GM21367 (cell line): Measurements from ENCODE around the gene SMOC2.

Source experiments
- ATAC-seq: cut with Tn5 transposase; IDR thresholded peaks from one replicate; pipeline ENCODE4 v1.9.1; 2021; ENCODE audit not compliant: unreplicated experiment

SMOC2 gene

DNA sequence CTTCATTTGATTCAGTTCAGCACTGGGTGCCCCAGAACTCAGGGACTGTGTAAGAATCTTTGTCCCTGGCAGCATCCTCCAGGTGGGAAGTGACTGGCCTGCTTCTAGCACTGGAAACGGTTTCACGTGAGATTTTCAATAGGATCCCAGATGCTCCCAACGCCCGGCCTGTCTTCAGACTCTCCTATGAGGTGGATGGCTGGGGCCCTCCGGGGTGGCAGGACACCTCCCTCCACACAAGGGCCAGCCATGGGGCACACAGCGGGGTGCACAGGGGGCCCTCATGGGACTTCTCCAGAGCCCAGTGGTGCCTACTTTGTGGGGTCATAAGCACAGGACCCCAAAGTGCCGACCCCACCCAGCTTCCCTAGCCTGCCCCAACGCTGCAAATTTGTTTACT lies 72.8 kb downstream of the SMOC2 start:
- ATAC-seq, result no peak

DNA sequence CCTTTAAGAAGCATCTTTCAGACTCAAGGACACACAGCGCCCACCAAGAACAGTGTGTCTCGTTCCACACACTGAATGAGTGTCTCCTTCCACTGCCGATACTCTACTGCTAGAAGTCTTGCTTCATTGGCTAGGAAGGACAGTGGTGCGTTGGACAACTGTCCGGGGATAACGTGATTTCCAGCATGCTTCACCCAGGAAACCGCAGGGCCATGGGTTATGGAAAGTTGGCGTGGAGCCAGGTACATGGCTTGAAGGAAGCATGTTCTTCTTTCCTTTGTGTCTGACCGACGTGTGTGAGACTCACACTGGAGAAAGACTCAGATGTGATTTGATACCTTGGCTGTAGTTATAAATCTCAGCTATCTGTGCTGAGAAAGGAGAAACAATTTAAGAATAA lies 73.2 kb downstream of the SMOC2 start:
- no peak for ATAC-seq

DNA sequence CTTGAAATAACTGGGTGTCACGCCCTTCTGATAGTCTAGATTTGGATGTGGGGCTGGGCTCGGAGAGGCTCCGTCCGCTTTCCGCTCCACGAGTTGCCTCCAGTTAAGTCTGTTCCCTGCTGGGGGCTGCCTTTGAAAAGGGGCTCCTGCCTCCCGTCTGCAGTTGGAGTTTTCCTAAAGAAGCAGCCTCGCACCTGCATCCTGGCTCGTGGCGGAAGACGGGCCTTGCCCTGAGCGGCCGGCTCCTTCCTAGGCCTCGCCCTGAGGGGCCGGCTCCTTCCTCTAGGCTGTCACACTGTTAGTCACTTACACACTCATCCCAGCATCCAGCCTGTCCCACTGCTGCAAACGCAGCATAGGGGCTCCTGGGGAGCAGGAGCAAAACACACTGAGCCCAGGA lies 74.4 kb downstream of the SMOC2 start:
- no peak for ATAC-seq

DNA sequence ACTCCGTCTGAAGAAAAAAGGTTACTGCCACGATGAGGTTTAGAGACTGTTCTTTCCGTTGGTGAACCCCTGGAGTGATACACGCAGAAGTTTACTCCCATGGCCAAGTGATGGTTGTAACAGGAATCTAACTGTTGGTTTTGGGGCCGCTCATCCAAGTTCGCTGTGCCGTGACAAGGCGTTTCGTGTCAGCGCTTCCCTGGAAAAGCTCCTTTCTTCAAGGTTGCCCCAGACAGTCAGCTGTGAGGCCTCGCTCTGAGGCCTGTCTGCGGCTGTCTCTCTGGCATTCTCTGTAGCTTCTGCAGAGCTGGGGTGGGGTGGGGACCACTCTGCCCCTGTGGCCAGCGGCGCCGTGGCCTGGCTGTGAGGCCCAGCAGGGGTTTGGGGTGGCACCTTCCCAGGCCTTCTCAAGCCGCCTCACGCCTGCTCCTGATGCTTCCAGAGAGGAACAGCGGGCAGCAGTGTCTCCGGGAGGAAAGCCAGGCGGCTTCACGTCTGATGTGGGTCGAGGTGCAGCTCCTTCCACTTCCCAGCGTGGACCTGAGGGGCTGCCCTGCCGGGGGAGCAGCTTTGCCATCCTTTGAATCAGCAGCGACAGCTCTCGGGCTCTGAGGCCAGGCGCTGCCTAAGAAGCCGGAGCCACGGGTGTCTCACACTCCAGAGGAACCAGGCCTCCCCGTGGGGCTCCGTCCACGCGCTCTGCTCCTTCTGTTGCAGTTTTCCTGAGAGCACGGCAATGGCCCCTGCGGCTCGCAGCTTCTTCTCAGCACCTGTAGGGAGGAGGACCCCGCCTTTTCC lies 76.2 kb downstream of the SMOC2 start:
- ATAC-seq, result no peak

DNA sequence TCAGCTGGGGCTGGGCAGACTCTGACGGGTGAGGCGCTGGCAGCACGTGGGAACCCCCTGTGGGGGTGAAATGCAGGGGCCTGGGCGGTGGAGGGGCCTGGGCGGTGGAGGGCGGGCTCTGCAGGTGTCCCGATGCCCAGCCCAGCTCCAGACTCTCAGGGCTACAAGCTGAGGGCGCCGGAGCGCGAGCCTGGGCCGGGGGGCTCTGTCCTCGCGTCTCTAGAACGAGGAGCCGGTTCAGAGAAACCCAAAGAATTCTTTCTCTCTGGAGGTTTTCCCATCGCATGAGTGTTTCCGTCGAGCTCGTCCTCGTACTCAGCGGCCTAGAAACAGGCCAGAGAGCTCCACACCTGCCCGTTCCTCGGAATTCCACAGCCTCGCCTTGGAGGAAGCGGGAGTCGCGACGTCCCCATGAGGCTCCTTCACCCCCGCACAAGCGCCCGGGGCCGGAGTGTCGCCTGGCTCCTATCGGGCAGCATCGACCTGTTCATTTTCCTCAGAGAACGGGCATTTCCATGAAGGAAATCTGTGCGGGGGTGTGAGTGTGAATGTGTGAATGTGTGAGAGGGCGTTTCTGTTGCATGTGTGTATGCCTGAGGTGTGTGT lies 76.9 kb downstream of the SMOC2 start:
- ATAC-seq, result no peak

DNA sequence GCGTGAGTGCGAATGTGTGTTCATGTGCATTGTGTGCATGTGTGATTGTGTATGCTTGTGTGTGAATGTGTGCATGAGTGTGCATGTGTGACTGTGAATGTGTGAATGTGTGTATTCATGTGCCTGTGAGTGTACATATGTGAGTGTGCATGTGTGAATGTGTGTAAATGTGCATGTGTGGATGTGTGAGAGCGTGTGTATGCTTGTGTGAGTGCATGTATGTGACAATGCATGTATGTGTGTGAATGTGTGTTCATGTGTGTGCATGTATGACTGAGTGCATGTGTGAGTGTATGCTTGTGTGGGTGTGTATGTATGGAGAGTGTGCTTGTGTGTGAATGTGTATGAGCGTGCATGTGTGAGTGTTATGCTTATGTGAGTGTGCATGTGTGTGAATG lies 77.4 kb downstream of the SMOC2 start:
- ATAC-seq, result no peak

DNA sequence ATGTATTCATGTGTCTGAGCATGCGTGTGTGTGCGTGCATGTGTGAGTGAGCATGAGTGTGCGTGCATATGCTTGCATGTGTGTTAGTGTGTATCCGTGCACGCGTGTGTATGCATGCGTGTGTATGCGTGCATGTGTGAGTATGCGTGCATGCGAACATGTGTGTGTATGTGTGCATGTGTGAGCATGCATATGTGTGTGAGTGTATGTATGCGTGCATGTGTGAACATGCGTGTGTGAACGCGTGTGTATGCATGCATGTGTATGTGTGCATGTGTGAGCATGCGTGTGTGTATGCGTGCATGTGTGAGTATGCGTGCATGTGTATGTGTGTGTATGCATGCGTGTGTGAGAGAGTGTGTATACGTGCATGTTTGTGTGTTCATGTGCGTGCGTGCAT lies 77.9 kb downstream of the SMOC2 start:
- no peak for ATAC-seq

DNA sequence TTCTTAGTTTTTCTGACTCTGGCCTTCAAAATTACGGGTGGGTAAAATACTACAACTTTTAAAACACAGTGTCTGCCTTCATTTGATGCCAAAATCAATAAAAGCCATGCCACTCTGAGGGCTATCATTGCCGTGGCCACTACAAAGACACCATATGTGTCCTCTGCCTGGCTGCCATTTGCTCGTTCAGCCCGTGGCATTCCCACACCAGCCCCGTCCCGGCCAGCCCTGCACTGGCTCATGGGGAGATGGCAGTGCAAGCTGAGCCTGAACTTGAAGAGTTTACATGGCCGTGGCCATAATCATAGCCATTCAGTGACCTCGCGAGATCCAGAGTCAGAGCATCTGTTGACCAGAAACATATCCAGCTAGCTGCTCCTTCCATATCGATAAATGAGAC lies 79.2 kb downstream of the SMOC2 start:
- no peak for ATAC-seq

DNA sequence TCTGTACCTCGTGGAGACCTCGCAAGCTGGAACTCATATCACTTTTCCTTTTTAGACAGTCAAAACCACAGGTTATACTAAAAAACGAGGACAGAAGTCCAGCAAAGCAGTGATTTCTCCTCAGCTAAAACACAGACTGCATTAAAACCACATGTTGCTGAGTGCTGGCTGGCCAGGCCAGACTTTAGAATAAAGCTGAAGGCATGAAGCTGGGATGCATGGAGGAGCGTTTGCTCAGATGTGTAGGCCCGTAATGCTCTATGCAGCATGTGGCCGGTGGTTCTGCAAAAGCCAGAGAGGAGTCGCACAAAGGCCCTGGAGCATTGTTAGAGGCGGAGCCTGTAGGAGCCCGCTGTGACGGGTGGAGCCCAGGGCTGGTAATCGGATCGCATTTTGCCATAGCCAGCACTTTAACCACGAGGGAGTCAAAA lies 83.6 kb downstream of the SMOC2 start:
- no peak for ATAC-seq

DNA sequence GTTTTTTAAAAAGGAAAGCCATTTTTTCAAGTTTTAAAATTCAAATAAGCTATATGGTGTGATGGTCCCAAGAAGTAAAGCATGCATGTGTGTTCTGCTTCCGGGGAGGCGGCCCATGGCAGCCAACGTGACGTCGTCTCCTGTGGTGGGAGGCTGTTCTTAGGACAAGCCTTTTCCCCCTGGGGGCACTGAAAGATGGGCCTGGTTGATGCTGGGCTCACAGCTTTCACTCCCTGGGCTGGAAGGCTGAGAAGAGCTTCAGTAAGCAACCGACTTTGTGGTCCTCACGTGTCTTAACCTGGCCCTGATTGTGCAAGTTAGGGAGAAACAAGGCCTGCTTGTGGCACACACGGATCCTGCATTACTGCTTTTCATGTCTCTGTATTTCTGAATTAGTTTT lies 84.1 kb downstream of the SMOC2 start:
- ATAC-seq, result no peak

DNA sequence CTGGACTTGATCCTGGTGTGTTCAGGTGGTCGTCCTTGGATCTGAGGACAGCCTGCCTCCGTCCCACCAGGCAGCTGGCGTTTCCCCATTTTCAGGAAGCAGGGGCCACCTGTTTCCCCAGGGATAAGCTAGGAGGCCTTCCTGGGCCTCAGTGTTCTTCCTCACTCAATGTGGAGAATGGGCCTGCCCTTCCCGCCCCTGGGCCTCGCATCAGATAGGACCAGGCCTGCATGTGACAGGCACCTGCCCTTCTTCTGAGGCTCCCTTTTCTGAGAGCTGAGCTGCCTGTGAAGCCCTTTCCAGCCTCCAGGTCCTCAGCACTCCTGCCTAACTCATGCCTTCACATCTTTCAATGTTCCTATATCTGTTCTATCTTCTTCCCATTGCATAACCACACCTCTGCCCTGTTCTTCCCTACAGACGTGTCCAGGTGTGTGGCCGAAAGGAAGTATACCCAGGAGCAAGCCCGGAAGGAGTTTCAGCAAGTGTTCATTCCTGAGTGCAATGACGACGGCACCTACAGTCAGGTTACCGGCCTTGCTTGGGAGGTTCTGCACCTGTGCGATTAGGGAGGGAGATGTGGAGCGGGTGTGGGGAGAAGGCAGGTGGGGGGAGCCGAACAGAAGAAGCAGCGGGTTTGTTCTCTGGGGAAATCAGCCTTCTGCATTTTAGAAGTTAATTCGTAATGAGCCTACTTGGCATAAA lies 85.1 kb downstream of the SMOC2 start:
- no peak for ATAC-seq

DNA sequence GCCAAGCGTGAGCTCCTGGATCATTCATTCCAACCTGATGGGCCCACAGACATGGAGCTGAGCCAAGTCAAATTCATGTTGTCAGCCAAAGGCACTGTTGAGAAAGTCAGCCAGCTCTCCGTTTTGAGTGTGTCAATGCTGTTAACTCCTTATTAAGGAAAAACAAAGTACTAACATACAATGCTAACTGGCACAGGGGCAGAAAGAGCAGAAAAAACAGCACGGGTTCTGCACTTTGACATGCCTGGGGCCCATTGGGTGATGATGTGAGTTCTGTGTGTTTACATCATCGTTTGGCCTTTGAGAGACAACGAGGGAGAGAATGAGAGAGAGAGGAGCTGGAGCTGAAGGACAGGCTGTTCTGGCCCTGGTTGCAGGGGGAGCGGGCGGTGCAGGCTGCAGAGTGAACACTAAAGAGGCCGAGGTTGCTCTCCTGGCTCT lies 85.9 kb downstream of the SMOC2 start:
- ATAC-seq, result no peak

DNA sequence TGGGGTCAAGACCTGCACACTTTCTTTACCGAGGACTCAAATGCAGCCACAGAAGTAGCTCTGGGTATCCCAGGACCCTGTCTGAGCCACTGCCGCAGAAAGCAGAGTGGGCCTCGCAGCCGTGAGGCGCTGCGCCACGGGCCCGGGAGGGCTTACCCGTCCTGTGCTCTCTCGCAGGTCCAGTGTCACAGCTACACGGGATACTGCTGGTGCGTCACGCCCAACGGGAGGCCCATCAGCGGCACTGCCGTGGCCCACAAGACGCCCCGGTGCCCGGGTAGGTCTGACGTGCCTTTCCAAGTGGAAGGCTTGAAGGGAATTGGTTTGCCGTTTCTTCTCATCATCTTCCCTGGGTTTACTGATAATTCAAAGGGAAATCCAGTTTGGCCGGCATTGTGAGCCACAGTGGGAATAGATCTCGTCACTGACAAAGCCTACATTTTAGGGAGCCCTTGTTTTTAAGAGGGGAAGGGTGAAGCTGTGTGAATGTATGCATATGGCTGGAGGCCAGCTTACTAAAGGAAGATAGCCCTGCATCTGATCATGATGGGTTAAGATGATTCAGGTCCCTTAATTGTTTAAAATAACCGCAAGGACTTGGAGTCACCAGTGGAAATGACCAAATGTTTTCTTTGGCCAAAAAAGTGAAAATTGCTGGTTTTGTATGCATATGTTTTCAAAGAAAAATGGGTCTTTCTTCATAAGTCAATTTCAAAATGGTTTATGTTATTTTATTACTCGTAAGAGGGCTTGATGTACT lies 86.6 kb downstream of the SMOC2 start:
- ATAC-seq, result no peak

DNA sequence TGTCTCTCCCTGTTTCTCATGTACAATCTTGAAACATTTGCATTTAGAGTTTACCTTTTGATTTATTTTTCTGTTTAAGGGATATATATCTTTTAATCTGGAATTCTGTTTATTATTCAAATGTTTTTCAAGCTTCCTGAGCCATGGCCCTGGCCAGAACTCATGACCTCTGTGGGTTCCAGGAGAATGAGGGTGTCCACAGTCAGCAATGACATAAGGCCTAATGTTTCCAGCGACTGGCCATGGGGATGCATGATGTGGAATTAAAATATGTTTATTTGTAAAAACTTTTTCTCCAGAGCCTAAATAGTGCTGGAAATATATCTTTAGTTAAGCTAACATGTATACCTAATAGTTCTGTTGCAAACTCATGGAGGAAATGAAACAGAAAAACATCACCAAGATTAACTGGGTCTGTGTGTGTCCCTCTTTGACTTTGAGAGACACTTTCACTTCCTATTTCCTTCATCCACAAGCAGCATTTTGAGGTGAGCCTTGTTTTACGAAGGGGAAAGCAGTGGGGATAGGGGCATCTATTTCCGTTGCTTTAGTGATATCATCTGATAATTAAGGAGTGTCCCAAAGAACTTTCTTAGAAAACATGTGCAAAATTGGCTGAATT lies 87.6 kb downstream of the SMOC2 start:
- no peak for ATAC-seq

DNA sequence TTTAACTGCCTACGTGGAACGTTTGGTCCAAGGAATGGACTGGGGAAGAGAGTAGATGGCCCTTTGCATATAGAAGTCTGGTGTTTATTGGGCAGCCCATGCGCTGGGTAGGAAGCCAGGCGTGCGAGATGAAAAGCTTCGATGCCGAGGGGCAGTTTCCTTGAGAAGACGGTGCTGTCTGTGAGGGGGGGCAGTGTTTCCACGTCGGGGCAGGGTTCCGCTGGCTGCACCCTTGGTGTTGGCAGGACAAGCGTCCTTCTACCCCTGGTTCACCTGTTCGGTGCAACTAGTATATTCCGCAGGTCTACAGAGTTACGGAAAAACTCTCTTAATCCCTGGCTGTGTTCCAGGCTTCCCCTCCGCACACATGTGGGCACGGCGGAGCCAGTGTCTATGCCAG lies 88.2 kb downstream of the SMOC2 start:
- no peak for ATAC-seq

DNA sequence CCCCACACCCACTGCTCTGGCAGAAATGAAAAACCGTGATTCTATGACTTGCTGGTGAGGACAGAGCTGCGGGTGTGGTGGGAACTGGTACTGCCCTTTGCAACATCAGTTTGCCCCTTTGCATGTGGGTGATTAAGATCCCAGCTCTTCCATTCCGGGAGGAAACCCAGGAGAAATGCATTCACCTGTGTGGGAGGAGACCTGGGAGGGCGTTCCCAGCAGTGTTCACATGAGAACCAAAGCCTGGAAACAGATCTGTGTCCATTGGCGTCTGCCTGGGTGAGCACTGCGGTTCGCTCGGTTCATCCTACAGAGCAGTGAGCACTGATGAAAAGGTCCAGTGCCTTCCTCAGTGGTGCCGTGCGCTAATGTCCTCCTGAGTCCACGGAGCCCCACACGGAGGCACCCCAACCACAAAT lies 89.7 kb downstream of the SMOC2 start:
- no peak for ATAC-seq

DNA sequence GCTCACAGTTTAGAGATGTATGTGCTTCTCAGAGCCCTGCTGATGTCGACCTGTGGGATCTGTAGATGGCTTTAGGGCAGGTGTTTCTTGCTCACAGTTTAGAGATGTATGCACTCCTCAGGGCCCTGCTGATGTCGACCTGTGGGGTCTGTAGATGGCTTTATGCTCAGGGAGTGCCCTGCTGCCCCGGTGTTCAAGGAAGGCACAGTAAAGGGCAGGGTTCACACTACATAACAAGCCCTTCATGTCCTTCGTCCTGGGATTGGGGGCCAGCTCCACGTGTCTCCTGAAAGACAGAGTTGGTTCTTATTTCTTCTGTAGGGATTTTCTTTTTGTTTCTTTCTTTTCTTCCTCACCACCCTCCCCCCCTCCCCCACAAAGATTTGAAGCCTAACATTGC lies 91.1 kb downstream of the SMOC2 start:
- ATAC-seq, result no peak

DNA sequence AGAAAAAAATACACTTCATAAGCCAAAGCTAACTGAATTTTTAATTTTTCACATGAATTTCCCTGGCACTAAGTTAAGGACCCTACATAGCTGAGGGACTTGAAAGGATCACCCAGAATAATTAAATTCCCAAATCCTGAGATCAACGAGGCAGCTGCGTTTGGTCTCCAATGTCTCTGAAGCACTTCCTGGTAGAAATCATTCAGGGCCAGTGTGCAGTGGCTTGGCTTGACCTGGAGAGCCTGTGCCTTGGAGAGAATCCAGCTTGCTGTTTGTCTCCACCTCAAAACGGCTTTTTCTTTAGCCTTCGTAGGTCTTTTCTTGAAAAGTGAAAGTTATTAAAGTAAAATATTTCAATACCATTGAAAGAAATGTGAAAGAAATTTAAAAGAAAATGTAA lies 92.4 kb downstream of the SMOC2 start:
- ATAC-seq, result no peak

DNA sequence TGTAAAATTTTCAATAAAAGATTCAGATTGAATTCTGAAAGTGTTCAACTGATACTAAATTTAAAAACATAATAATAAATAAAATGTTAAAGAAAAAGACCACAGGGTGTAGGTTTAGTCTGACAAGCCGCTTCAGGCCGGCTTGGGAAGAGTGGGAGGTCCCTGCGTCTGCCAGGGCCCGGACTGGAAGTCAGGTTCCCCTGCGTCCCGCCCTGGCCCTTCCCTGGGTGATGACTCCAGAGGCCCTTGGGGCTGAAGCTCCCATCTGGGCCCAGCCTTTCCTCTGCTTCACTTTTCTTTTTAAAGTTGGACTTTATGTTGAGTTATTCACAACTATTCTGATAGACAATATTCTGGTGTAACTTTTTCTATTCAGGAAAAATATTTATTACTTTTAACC lies 93.3 kb downstream of the SMOC2 start:
- ATAC-seq, result no peak

DNA sequence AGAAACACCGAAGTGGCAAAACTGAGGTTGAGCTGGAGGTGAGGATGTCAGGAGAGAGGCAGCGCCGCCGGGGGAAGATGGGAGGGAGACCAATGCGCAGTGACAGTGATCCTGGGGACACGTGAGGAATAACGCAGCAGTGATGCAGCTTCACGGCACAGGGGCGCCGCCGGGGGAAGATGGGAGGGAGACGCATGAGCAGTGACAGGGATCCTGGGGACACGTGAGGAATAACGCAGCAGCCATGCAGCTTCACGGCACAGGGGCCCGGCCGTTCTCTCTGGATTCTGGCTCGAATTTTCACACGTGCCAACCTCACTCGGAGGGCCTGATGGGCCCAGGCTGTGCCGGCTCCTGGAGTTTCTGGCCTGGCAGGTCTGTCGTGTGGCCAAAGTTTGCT lies 94.7 kb downstream of the SMOC2 start:
- ATAC-seq, result no peak

DNA sequence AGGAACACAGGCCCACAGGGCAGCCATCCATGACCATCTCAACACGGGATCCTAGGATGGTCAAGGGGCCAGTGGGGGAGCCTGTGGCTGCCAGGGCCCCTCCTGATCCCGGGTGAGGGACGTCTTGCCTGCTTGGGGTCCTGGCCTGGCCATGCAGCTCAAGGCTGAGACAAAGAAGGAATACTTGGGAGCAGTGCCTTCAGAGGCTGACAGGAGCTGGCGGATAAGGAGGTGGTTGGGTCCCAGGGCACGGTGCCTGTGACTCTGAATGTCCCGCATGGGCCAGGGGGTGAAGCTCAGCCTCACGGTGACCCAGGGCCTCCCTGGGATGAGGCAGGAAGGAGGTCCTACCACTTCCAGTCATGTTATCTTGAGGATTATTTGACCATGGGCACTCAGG lies 95.2 kb downstream of the SMOC2 start:
- ATAC-seq, result no peak
